HG03457 (cell line): ENCODE results near the gene TGFBR2.
"Not testable (repeated sequence)": the region's sequence is repeated elsewhere in the genome, so short reads cannot be mapped to it uniquely, and the experiment has no call there.

Experiments
- ATAC-seq: cut with Tn5 transposase; IDR thresholded peaks from one replicate; pipeline ENCODE4 v1.9.1; 2021; ENCODE audit warnings: moderate number of reproducible peaks; ENCODE audit not compliant: unreplicated experiment

The TGFBR2 gene

DNA sequence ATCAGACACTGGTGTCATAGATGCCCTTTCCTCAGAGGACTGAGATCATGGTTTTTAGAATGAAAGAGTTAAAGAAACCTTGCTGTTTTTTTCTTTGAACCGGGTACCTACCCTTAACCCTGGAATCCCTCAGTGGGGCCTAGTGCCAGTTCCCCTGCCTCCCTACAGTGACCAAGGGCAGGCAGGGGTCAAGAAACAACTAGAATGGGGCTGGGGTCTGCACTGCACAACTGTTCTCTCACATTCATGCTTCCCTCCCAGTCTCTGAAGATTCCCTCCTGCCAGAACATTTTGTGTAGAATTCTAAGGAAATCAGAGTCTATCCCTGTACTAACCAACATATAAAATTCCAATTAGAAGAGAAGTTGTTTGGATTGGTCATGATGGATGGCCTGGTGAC, 47.9 kb downstream of the TGFBR2 start:
- ATAC-seq: no peak

DNA sequence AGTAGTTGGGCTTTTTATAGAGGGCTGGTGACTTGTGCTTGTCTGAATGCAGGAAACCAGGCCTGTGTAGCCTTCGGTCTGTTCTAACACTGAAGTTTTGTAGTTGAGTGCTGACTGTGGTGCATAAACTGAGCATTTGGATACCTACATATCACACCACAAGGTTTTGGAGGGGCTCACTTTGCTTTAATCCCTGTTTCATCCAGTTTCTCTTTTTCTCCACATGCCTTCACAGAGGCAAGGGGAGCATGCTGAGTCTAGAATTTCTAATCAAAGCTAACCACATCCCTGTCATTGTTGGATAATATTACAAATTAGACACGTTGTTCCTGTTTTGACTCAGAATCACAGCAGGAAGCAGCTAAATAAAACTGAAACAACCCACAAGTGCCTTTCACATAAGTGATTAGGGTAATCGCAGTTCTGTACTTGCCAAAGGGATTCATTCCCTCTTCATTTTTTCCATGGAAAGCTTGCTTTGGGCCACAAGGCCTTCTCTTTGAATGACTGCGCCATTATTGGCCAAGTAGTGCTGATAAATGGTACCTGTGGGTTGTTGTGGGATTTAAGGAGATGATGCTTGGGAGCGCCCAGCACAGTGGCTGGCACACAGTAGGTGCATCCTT, 48.9 kb downstream of the TGFBR2 start:
- peak; percentile 26 for ATAC-seq

DNA sequence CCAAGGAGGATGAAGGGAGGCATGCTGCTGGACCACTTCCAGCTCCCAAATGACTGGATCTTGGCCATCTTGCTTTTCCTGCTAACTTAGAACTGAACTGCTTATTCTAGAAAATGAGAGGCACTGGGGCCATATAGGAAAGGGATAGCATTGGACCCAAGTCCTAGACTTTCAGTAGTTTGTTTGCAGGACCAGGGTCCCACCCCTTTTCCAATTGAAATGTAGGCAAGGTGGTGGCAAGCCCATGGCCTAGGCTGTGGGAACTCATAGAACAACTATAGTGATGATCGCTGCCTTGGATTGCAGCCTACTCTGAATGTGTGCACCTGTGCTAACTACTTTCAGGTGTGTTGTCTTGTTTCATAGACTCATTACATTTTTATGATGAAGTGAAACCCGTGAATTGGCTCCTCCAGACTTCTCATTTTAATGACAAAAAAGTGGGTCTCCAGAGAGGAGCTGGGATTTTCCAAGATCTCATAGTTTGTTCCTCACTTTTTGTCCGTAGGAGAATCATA, 50.3 kb downstream of the TGFBR2 start:
- no peak for ATAC-seq

DNA sequence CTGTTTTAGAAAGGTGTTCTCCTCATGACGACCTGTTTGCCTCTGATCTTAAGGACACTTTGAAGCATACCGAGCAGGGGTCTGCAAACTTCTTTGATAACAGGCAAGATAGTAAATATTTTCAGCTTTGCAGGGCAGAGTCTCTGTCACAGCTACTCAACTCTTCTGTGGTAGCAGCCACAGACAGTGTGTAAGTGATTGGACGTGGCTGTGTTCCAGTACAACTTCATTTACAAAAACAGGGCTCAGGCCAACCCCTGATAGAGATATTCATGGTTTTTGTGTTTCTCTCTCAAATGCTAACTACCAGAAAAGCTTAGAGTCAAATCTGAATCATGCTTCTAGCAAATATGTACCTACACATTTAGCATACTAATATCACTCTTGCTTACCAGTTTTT, 51.5 kb downstream of the TGFBR2 start:
- peak; percentile 13 for ATAC-seq

DNA sequence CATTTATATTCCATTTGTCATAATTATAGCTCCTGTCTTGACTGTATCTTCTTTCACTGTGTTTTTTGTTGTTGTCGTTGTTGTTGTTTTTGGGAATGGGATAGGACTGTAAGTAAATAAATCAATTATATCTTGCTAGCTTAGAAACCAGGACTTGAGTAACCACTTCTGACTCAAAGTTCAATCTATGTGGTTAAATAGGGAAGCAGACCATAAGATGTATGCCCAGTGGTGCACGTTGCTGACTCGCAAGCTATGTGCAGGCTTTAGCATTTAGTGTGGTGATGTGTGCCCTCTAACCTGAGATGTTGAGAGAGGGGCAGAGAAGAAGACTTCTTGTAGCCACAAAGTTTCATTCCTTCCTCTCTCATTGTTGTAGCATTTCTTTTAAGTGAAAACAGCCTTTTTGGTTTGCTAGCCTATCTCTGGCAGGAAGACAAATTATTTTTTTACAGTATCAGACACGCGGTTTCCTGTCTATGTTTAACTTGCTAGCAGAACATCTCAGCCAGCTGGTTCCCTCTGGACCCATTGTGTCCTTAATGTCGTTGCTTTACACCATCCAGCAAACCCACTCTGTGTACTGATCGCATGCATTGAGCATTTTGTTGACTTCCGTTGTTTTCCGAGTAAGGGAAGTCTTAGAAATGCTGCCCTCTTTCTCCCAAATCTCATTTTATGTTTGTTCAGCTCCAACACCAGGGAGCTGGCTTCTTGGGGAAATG, 52.1 kb downstream of the TGFBR2 start:
- ATAC-seq: peak; percentile 93

DNA sequence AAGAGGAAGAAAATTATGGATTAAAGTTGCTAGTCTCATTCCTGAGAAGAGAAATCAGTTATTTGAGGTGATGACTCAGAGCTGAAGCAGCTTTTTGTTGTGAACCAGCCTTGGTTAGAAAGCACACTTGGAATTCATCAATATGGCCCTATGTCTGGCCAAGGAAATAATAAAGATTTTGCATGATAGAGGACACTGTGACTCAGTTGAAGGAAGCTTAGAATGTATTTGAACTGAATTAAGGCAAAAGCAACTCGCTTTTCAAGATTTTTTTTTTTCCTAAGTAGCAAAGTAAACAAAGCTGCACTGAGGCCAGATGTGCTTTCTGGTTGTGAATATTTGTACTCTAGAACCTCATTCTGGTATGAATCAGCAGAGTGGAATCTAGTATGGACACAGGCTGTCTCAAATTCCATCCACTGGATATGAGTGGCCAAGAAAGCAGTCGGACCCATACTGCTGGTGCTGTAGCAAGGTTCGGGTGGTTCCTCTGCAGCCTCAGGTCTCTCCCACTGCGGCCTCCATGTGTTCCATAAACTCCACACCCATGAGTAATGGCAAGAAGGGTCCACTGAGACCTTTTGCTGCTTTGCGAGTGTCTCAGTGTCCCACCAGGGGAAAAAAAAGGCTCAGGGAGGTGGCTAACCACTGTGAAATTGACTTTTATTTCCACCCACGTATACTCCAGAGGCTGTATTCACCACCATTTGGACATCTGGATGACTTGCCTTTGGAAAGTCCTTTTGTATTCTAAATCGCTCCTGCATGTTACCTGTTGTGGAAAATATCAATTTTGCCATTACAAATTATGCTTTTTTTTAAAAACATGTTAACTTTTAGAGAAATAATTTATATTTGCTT, 53.1 kb downstream of the TGFBR2 start:
- ATAC-seq: no peak

DNA sequence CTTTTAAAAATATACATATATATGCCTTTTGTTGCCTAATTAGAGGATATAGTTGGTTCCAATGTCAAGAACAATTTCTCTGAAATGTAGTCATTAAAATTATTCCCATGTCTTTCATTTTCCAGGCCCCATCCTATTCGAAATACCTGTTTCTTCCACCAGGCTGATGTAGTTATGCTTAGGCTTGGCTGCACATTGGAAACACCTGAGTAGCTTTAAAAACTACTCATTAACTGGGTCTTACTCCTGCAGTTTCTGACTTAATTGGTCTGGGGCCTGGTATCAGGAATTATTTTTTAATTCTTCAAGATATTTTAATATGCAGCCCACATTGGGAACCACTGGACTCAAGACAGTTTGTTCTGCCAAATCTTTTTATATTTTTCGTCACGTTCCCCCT, 53.7 kb downstream of the TGFBR2 start:
- no peak for ATAC-seq

DNA sequence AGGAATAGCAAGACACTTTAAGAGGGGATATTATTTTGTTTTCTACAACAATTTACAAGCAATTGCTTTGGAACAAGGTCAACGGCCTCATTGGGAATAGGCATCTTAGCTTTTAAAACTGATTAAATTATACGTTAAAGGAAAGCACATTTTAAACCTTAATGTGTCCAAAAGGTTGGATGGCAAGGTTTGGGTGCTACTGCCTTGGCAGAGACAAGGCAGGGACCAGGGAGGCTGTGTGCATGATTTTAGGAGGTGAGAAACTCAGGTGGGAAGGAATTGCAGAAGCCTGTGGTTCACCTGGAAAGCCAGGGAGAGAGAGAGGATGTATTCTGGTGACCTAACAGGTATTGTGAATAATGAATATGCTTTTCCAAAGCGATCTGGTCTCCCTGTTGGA, 54.3 kb downstream of the TGFBR2 start:
- no peak for ATAC-seq

DNA sequence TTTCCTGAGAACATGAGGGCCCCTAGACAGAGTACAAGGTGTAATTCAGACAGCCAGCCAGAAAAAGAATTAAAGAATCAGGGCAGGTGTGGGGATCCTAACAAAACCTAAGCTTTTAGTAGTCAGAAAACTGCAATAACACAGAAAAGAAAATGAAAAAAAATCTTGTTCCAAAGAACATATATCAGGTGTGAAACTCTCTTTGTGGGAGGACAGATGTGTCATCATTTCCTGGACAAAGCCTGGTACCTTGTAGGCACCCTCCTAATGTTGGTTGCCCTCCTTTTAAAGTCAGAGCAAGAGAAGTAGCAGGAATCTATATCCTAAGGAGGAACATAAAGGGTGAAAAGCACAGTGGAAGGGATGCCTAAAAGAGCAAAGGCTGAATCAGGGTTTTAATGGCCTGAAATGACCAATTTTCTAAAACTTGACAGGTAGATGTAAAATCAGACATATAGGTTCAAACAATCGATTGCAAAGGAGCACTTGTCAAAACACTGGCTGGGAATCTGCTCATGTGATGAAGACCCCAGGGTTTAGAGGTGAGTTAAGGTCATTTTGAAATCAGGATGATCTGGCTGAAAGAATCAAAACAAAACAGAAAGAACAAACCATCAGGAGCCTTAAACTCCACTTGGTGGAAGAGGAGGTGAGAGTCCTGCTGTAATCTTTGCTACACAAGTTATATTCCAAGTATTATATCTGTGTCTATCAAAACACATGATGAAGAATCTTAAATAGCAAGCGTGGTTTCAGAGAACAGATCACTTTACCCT, 54.9 kb downstream of the TGFBR2 start:
- ATAC-seq: no peak

DNA sequence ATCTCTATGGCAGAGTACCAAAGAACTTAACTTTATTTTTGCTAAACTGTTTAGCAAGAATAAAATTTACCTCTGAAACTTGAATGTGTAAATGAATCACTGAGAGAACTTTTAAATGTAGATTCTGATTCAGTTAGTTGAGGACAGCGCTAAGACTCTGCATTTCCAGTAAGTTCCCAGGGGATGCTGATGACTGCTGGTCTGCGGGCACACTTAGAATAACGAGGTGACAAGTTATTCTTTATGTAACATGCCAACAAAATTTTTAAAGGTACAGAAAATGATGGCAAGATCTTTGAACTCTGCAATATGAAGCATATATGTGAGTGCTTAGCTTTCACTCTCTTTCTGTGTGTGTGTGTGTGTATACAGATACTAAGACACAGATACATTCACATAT, 56.4 kb downstream of the TGFBR2 start:
- ATAC-seq: no peak

DNA sequence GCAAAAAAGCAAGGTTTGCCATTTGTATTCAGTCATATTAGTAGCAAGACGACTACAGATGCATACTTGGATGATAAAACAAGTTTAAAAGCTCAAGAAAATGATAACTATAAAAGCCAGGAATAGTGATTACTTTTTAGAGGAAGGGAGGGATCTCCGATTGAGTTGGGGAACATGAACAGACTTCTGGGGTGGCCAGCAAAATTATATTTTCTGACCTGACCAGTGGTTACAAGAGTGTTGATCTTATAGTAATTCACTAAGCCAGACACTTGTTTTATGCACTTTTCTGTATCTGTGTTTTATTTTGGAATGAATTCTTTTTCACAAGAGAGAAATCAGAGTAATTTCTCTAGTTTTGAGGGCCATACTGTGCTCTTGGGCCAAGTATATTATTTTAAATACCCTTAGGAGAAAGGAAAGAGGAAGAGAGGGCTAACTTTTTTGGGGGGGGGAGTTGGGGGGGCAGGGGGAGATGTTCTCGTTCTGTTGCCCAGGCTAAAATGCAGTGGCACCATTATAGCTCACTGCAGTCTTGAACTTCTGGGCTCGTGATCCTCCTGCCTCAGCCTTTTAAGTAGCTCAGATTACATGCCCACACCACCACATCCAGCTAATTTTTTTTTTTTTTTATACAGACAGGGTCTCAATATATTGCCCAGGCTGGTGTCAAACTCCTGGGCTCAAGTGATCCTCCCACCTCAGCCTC, 57.3 kb downstream of the TGFBR2 start:
- no peak for ATAC-seq

DNA sequence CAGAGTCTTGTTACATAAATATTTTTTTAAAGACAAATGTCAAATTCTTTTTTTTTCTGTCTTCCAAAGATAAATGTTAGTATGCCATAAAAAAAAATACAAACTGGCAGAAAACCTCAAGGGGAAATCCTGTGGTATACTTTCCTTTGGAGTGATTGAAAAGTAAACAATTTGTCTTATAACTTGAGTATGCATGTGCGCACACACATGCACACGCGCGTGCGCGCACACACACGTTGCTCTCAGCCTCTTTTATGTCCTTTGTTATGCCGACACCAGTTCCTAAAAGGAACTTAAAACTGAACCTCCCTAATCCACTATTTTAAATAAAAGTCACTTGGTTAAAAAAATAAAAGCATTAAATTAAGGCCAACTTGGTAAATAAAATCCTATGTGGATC, 58.1 kb downstream of the TGFBR2 start:
- no peak for ATAC-seq

DNA sequence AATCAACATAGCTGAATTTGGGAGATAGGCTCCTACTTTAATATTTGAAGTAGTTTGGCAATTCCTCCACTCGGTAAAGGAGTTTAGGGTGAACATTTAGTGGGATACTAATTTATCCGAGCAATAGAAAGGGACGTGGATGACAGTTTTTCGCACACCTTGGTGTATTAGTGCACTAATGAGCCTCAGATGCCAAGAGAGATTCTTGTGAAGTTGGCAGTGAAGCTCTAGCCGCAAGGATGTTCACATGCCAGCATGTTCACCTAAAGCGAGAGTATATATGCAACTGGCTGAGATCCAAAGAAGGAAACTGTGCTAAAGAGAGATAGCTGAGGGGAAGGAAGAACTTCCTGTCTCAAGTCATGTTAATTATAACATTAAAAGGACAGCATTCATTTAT, 58.5 kb downstream of the TGFBR2 start:
- no peak for ATAC-seq

DNA sequence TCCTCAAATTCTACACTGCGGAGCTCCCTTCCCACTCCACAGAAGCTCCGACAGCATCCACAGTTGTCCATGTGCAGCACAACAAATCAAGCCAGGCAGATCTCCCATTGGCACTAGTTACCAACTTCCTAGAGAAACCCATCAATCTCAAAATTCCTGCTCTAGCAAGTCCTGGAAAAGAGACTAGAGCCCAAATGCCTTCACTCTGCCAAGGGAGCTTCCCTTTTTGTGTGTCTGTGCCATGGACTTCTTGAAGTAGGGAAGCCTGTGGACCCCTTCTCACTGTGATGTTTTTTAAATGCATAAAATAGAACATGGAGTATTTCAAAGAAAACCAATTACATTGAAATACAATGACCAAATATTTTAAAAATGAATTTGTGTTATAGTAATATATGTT, 59.1 kb downstream of the TGFBR2 start:
- no peak for ATAC-seq

DNA sequence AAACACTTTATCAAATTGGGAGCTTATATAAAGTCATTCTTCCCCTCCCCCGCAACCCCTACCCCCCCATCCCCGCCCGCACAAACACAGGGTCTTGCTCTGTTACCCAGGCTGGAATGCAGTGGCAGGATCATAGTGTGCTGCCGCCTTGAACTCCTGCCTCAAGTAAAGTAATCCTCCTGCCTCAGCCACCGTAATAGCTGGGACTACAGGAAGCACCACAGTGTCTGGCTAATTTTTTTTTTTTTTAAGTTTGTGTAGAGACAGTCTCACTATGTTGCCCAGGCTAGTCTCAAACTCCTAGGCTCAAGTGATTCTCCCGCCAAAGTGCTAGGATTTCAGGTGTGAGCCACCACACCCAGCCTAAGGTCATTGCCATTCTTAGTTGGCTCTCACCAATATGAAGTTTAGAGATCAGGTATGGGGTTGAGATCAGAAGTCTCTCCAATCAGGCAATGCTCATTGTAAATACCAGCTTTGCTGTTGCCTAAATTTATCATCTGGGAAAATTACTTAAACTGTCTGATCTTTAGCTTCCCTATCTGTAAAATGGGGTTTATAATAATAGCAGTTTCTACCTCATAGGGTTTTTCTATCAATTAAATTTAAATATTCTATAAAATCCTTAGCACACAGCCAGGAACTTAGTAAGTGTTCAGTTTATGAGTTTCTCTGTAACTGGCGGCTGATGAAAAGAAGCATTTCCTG, 60.3 kb downstream of the TGFBR2 start:
- ATAC-seq: no peak

DNA sequence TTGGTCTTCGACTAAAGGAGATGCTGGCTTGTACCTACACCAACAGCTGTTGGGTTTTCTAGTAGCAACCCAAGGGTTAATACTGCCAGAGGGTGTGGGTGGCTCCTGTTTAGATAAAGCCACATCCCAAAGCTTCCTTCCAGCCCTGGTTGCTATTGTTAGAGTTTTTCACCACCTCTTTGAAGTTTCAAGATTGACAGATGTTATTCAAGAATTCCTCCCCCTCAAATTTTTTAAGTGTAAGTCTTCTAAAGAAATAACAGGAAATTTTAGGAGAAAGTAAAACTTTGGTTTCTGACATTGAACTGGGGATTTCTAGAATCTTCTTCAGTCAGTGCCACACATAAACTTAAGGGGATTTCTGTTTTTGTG, 60.9 kb downstream of the TGFBR2 start:
- no peak for ATAC-seq

DNA sequence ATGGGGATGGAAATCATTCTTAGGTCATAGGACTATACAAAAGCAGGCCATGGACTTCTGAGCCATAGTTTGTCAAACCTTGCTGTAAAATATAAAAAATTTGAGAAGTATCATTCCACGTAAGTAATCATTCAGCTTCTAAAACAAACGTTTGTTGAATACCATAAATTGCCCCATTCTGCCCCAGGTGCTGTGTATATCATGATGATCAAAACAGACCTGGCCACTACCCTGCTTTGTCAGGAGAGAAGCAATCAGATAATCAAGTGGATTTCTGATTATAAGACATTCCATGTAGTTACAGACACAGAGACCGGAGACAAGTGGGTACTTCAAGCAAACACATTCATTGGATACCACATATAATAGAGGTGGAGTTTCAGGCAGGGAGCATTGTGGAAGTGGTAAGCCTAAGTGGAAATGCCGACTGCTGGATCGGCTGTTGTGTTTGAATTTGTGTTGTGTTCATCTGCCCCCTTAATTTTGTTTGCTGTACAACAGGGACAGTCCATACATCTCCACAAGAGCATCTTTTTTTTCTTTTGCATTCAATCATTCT, 61.7 kb downstream of the TGFBR2 start:
- ATAC-seq: no peak

DNA sequence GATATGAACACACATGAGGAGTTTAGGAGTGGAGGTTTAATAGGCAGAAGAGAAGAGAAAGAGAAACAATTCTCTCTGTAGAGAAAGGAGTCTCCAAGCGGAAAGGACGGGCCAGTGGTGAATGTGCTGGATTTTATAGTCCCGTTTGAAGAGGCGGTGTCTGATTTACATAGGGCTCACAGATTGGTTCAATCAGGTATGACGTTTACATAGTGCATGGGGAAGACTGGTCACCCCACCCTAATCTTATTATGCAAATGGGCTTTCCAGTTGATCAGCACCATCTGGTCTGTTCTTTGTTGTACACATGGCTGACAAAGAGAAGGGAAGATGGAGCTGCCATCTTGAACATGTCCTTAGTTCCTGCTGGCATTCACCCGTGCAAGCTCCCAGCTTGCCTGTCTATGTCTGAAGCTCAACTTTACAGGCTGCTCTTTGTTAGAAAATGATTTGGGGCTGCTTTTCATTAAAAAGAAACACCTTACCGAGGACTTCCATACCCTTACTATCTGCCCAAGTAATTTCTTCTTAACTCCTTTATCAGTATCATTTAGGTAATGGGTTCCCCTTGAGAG, 63.0 kb downstream of the TGFBR2 start:
- ATAC-seq: not testable (repeated sequence)

DNA sequence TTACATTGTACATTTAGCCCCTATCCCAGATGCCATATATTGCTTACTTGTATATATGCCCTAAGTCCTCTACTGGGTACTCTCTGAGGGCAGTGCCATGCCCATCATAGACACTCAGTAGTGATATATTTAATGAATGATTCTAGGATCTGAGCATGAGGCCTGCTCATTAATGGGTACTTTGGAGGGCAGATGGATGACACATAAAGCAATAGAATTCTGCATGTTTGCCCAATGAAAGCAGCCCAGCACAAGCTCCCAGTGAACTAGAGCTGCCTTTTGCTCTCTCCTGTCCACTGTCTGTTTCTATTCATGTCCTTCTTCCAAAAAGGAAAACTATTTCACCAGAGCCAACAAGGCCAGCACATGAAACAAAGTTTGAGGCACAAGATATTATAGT, 63.9 kb downstream of the TGFBR2 start:
- ATAC-seq: no peak
